Measurements from ENCODE around the gene TUSC2.
"Not testable (repeated sequence)": the region's sequence is repeated elsewhere in the genome, so short reads cannot be mapped to it uniquely, and the experiment has no call there.

TUSC2 gene

DNA sequence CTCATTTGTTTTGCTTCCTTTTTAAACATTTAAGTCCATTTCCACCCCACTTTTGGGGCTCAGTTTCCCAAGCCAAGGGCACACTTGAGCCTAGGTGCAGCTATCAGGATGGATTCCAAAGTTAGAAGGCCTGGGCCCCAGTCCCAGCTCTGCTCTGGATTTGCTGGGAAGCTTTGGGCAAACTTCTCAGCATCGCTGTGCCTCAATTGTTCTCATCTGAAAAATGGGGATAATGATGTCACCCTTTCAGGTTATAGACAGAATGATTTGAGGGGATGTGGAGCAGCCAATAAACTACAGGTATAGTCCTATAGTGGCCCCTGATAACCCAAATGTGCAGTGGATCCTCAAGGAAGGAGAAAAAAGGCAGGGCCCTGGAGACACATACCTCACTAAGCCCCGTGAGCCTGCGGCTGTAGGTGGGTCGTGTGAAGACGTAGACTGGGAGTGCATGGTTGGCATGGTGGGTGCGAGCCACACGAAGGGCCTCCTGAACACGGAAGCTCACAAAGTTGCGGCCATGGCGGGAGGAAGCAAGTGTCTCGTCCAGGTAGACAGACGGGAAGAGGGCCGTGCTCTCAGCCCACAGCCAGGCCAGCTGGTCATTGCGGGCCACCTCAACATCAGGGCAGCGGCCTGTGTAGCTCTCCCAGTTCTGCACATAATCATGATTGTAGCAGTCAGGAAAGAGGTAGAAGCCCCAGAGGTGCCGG, 8.7 kb downstream of the TUSC2 start:
- DNase-seq, result no peak

DNA sequence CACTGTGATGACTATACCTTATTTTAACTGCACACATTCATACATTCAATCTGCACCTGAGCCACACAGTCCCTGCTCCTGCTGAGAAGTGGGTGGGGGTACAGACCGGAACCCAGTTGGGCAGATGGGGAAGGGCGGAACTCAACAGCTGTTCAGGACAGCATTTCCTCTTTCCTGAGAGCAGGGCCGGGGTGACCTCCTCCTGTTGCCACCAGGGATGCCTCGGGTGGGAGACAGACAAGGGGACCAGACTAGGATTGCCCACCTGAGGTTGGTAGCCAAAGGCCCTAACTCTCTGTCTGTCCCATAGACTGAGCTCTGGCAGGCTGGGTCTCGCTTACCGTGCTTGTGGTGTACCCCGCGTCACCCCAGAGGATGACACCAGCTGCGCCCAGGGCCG, 9.4 kb downstream of the TUSC2 start:
- no peak for DNase-seq

DNA sequence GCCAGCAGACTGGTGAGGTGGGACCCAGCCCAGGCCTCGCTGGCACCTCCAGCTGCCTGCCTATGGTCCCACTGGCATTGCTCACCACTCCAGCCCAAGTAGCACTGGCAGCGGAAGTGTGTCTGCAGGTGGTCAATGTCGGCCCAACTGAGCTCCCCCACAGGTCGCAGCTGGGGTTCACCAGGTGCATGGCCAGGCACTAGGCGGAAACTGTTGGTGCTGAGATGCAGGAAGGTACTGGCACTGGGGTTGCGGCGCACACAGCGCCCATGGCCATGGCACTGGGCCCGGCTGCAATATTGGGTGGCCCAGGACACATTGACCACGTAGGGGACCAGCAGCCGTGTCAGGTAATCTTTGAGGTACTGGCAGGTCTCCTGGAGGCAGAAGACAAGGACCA, 9.9 kb downstream of the TUSC2 start:
- DNase-seq, result no peak

DNA sequence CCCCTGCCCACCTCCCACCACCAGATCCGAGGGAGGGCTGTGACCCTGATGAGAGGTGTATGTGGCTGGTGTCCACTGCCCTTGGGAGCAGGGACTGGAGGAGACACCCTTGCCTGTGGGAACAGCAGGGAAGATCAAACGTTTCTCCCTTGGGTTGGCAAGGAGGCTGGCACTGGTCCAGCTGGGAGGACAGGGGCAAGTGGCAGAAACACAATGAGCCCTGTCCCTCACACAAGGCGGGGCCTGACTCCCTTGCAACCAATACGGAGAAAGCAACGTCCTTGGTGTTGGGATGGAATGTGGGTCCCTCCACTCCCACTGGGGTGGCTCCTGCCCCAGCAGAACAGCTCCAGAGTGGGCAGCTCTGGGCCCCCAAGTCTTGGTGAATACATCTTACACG, 10.7 kb downstream of the TUSC2 start:
- no peak for DNase-seq

DNA sequence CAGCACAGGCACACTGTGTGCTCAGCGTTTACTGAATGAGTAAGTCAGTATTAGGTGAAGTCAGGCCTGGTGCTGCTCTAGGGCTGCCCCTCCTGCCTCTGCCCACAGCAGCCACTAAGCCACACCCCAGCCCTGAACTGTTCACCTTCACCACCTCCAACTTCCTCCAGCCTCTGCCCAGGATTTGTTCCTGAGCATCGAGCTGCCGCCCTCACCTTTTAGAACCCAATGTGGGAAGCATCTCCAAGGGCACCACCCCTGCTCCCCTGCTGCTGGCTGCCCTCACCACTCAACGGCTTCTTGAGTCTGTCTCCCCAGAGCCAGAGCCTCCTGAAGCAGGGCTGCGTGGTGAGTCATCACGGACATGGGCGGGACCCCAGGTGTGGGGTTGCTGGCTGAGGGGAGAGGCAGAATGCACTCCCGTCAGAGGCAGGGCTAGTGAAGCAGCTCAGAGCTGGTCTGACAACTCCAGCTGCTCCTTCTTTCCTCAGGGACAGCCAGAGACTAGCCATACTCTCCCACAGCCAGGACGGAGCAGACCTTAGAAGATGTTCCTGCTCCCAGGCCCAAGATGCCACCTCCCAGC, 11.3 kb downstream of the TUSC2 start:
- DNase-seq, result no peak

DNA sequence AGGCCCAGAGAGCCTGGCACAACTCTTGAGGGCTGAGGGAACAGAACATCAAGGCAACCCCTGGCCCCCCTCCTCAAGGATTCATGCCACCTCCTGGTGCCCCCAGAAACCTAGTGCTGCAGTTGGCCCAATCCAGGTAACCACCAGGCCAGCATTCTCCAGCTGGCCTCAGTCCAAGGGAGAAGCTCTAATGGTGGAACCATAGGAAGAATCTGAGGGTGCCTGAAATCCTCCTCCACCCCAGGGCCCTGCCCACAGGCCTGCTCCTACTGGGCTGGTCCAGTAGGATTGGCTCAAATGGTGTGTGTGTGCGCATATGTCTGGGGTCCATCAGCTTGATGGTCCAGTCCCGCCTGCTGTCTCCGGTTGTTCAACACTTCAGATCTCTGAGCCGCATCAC, 13.2 kb downstream of the TUSC2 start:
- no peak for DNase-seq

DNA sequence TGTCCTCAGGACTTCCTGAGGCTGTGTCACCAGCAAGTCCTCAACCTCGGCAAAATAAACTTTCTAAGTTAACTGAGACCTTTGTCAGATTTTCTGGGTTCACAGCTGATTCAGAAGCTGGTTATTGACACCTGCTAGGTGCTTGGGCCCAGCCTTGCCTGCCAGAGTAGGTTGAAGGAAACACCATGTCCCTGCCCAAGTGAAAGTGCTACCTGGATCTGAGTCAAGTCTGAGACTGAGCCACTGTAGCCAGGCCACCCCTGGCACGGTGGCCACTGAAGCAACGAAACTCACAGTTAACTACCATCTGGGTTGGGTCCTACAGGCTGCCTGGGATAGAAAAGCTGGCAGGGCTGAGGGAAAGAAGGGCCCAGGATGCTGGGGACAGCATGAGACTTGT, 13.7 kb downstream of the TUSC2 start:
- no peak for DNase-seq

DNA sequence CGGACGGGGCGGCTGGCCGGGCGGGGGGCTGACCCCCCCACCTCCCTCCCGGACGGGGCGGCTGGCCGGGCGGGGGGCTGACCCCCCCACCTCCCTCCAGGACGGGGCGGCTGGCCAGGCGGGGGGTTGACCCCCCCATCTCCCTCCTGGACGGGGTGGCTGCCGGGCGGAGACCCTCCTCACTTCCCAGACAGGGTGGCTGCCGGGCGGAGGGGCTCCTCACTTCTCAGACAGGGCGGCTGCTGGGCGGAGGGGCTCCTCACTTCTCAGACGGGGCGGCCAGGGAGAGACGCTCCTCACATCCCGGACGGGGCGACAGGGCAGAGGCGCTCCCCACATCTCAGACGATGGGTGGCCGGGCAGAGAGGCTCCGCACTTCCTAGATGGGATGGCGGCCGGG, 16.0 kb downstream of the TUSC2 start:
- not testable (repeated sequence) for DNase-seq

DNA sequence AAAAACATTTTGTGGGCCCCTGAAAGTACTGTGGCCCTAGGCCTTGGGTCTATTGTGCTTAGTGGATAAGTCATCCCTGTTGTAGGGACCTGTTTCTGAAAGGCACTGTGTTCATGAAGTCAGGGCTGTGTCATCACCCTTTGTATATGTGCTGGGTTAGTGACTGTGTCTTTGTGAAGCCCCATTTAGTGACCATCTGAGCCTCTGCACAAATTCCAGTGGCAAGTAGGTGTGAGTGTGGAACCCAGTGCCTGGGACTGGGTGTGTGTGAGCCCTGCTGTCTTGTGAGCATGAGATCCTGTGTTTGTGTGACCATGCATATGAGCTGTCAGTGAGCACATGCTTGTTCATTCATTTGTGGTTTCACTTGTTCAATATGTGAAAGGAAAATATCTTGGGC, 23.4 kb downstream of the TUSC2 start:
- no peak for DNase-seq

DNA sequence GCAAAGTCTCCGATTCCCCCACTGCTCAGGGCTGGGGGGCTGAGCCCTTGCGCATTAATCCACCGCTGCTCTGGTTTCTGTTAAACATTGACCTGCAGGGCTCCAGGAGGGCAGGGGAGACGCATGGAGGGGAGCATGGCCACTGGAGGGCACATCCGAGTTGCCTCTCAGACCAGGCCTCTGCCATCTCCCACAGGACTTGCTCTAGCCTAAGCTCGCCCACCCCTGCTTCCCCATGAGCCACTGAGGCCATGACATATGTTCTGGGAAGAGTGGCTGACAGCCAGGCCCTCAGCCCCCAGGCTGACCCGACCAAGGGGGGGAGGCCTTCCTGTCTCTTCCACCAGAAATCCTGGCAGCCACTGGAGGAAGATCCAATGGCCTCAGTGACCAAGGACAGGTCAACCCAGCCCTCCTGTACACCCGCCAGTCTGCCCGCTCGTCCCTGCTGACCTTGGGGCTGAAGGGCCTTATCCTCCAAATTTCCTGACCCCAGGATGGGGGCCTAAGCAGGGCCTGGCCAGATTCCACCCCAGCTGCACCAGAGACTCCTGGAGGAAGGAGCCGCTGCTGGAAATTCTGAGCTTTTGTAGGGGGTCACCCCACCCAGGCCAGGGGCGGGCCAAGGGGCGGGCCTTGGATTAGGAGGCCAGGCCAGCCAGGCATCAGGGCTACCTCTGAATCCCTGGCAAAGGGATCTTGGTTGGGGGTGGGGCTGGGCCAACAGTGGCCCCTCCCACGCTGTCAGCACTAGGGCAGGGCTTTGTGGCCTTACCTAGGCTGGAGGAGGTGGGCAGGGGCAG, 24.8 kb downstream of the TUSC2 start, which contains the start of gene HYAL1:
HYAL1 (minus strand) TSS at position 562 of the 803 bp plus-strand sequence. CDS start 618 bp downstream, outside the sequence.
- DNase-seq, result peak; percentile 59

DNA sequence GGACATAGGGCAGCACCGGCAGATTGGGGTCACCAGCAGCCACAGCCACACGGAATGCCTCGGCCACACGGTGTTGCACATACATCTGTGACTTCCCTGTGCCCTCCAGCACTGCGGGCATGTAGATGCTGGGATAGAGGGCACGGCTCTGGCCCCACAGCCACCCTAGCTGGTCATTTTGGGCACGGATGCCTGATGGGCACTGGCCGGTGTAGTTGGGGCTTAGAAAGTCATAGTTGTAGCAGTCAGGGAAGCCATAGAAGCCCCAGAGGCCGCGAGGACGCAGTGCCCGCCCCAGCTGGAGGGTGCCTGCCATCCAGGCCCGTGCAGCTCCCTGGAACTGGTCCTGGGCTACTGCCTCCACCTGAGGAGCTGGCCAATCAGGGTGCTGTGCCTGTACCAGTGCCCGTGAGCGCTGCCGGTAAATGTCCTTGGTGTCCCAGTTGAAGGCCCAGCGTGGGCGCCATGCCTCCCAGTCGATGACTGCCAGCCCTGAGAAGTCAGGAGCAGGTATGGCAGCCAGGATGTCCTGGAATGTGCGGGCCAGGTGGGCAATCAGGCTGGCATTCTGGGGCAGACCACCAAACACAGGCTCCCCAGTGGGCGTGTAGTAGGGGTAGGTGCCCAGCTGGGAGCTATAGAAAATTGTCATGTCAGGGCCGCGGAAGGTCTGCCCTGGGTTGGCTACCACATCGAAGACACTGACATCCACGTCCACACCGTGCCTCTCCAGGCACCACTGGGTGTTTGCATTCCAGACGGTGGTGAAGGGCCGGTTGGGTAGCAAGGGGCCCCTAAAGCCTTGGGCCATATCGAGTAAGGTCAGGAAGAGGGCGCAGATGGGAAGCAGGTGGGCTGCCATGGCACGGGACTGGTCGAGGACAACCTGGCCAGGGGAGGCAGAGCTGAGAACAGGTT, 25.7 kb downstream of the TUSC2 start:
- DNase-seq, result no peak

DNA sequence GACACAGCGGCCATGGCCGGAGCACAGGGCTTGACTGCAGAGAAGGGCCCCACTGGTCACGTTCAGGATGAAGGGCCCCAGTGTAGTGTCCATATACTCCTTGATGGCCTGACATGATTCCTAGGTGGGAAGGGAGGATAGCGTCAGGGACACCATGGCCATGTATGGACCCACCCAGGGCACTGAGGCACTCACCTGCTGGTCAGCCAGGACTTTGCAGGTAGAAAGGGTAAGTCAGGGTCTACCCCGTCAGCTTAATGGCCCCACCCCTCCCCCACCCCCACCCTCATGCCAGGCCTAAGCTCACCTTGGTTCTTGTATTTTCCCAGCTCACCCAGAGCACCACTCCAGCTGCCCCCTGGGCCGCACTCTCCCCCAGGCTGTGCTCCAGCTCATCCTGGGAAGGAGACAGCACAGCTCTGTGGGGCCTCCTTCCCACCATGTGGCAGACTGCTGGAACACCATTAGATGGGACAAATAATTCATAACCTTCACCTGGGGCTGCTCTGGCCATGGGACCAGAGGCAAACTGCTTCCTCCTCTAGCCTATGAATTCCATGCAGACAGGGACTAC, 27.3 kb downstream of the TUSC2 start:
- no peak for DNase-seq

DNA sequence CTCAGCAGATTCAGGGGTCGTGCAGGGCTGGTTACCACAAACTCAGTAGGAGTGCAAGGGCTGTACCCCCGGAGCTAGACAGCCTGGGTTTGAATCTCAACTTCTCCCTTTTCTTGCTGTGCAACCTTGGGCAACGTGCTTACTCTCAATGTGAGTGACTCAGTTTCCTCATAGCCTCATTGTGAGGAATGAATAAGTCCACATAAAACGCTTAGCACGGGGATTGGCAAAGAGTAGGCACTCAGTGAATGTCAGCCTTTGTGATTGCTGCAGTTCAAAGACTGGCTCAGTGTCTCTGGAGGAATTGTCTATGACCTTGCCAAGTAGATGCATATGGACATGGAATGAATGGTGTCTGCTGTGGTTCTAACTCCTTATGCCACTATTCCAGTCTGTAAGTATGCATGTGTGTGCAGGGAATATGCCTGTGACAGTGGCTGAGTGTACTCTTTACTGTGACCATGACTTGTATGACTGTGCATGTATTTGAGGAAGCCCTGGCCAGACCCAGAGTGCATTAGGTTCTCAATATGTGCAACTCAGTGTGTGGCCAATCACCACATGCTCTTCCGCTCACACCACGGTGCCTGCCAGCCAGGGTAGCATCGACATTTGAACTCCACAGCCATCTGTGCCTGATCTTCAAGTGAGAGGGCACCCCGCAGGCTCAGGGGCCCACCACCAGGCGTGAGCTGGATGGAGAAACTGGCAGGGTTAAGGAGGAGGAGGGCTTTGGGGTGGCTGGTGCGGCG, 27.9 kb downstream of the TUSC2 start:
- no peak for DNase-seq

DNA sequence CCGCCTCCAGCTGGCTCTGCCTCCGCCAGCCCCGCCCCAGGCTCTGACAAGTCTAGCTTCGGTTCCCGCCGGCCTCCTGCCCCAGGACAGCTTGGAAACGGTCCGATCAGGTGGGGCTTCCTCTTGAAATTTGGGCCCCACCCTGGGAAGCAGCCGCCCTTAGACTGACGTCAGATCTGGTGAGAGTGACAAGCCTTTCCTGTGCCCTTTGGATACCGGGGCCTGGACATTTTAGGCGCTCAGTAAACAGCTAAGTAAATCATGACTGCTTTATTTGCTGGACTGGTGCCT, 28.4 kb downstream of the TUSC2 start:
- DNase-seq, result no peak

DNA sequence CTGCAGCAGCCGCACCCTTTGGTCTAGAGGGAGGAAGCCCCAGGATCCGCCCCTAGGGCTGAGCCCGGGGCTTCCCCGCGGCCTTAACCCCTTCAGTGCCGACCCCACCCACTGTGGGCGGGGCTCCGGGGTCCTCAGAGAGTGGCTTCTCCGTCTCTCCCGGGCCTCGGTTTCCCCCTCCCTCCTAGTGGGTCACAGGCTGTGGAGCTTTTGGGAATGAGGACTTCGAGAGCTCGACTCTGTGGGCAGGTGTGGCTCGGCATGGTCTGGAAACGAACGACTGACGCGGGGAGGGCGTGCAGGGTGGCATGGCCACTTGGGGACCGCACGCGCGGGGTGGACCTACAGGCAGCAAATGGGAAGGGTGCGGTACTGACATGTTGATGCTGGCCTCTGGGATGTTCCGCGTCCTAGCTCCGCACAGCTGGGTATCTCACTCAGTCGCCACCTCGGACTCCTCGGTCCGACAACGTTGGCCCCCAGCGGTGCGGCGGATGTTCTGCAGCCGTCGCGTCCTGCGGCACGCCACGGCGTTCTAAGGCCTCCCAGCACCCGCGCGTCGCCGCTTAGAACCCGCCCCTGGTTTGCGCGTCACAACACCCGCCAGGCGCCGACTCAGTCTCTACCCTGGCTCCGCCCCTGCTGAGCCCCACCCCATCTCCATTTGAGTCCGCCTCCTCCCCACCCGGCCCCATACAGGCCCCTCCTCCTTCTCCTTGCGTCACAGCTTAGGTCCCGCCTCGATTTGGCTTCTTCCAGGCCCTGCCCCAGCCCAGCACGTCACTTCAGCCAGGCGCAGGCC, 29.0 kb downstream of the TUSC2 start, which contains the start of the genes HYAL3 and NAA80:
HYAL3 (minus strand) TSS at position 570 of the 802 bp plus-strand sequence. CDS start 3,803 bp downstream, outside the sequence.
NAA80 (minus strand) TSS at position 570 of the 802 bp plus-strand sequence. CDS start 1,942 bp downstream, outside the sequence.
- peak; percentile 91 for DNase-seq

DNA sequence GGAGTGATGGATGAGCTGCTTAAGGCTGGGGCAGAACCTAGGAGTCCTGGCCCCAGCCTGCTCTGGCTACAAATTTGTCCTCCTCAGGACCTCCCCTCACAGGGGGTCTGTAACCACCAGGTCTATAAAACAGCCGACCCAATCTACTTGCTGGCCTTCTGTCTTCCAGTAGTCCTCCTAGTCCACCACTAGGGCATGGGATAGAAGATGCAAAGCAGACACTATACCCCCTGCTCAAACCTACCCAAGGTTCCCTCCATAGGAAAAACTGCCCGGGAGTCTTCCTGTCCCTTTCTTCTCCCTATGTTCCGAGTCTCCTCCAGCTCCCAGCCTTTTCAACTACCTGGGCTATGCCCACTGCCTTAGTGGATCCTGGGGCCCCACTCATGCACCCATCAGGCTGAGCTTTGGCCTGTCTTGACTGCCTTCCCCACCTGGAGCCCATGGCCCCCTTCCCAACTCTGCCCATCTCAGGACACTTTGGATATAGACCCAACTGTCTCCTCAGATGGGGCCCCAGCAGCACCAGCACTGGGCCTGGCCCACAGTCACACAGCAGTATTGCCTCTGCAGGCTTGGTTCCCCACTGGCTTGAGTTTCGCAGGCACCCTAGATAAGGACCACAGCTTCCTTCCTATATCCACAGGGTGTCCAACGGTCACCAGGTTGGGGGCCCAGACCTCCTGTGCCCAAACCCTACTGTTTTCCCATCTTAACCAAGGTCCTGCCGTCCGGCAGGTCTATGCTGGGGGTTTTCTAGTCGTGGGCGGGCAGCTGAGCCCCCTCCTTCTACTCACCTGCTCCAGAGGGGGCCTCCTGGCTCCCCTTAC, 29.9 kb downstream of the TUSC2 start:
- no peak for DNase-seq

DNA sequence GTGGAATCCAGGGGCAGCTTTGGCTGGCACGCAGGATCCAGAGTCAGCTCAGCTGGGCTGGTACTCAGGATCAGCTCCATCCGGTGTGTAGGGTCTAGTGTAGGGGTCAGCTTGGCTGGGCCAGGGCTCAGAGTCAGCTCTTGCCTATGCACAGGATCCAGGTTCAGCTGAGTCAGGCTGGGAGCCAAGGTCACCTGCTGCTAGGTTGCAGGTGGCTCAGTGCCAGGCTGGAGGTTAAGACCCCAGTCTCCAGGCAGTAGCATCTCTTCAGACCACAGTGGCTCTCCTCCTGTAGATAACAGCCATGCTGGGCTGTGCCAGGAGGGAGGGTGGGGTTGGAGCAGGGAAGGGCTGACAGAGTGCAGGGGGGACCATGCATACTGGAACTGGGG, 30.6 kb downstream of the TUSC2 start:
- no peak for DNase-seq

DNA sequence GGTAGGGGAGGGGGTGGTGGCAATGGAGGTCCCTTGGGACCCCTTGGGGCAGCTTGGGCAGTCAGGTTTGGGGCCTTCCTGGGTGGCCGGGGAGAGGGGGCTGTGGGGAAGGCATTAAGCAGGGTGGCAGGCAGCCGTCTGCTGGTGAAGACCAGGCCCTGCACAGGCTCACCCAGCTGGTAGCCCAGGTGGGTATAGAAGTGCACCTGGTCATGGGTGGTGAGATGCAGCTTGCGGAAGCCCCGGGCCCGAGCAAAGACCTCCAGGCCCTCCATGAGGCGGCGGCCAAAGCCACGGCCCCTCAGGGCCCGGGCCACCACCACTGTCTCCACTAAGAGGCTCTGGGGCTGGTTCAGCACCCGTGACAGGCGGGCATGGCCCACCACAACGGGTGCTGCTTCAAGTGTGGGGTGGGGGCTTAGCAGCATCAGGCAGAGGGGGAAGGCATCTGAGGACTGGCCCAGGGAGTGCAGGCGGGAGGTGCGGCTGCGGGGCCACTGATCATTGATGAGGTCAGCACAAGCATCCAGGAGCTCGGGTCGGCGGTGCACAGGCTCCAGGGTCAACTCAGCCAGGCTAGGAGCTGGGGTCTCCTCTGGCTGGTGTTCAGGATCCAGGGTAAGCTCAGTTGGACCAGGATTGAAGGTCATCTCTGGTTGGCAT, 31.2 kb downstream of the TUSC2 start:
- no peak for DNase-seq
